KOPT-K1 (cell line): ENCODE data around the gene DCLRE1C.
"Not testable (repeated sequence)": the region's sequence is repeated elsewhere in the genome, so short reads cannot be mapped to it uniquely, and the experiment has no call there.

Experiments
- H3K27ac ChIP-seq: fragments of 200-600 bp; sonication (generic); 2 replicates; pipeline ENCODE4 v1.5.1; 2016; ENCODE audit warnings: antibody characterized with exemption, mild to moderate bottlenecking, low read depth, low read length; ENCODE audit not compliant: poor library complexity, severe bottlenecking
- H3K36me3 ChIP-seq: fragments of 200-600 bp; sonication (generic); 2 replicates; pipeline ENCODE4 v1.5.1; 2017; ENCODE audit warnings: antibody characterized with exemption, mild to moderate bottlenecking, low read length, moderate library complexity; ENCODE audit not compliant: insufficient read depth
- H3K9me3 ChIP-seq: fragments of 200-600 bp; sonication (generic); 2 replicates; pipeline ENCODE4 v1.5.1; 2017; ENCODE audit warnings: antibody characterized with exemption, low read length, mild to moderate bottlenecking; ENCODE audit not compliant: insufficient read depth, poor library complexity, severe bottlenecking

The DCLRE1C gene

DNA sequence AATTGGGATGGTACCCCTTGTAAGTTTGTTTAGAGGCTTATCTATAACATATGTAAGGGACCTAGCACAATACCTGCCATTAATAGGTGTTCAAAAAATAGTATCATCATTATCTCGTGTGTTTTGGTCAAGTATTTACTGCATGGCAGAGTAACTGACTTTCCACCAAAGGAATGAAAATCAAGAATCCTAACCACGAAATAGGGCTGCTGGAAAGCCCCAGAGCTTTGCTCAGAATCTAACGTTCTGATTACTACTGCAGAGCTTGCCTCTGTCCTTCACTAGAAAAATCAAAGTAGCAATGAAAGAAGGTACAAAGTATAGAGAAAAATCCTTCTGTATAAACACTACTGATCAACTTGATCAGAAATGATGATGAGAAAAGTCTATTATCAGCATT lies 34.9 kb downstream of the DCLRE1C start:
- Histone ChIP-seq H3K27ac (no peak overlapping the region), H3K36me3 (peaks cover 98% of the 10 kb centered on the region), H3K9me3 (peaks cover 43% of the 10 kb centered on the region)

DNA sequence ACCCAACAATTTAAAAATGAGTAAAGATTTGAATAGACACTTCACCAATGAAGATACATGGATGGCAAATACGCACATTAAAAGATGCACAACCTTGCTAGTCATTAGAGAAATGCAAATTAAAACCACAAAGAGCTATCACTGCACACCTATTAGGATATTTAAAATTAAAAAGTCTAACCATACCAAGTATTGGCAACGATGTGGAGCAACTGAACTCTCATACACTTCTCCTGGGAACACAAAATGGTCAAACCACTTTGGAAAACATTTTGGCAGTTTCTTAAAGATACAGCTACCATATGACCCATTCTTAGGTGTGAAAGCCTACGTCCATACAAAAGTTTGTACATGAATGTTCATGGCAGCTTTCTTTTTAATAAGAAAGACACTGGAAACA lies 36.1 kb downstream of the DCLRE1C start:
- Histone ChIP-seq H3K36me3 (peaks cover 98% of the 10 kb centered on the region), H3K27ac (no peak overlapping the region), H3K9me3 (peaks cover 43% of the 10 kb centered on the region)

DNA sequence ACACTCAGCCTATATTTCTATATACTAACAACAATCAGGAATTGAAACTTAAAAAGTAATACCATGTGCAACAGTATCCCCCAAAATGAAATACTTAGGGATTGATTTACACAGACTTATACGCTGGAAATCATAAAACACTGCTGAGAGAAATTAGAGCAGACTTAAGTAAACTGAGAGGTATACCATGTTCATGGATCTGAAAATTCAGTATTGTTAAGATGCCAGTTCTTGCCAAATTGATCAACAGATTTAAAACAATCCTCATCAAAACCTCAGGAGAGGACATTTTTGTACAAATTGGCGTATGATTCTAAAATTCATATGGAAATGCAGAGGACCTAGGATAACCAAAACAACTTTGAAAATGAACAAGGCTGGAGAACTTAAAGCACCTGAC lies 37.3 kb downstream of the DCLRE1C start:
- Histone ChIP-seq H3K9me3 (peaks cover 43% of the 10 kb centered on the region), H3K27ac (no peak overlapping the region), H3K36me3 (peaks cover 98% of the 10 kb centered on the region)

DNA sequence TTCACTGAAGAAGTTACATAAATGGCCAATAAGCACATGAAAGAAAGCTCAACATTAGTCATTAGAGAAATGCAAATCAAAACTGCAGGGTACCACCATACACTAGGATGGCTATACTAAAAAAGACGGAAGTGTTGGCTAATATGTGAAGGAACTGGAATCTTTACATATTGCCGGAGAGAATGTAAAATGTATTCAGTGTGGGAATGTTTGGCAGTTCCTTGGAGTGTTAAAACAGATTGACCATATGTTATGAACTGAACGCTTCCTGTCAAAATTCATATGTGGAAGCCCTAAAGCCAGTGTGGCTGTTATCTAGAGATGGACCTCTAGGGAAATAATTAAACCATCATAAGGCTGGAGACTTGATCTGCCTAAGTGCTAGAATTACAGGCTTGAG lies 42.1 kb downstream of the DCLRE1C start:
- Histone ChIP-seq H3K27ac (no peak overlapping the region), H3K36me3 (peaks cover 98% of the 10 kb centered on the region), H3K9me3 (peaks cover 20% of the 10 kb centered on the region)

DNA sequence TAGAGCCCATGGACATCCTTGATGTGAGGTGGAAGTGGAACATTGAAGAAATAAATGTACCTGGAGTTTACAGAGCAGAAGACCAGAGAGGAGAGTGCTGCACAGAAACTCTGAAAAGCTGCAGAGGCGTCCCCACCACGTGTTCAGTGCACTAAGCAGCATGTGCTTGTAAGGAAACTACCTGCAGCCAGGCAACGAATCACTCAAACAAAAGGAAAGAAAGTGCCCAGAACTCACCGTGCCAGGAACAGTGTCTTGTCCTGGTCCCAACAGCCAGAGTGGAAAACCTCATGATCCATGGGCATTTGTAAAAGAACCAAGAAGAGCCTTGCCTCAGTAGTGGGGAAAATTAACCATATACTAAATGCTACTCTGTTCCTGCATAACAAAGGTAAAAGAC lies 42.9 kb downstream of the DCLRE1C start:
- H3K36me3 ChIP-seq = peaks cover 98% of the 10 kb centered on the region
- H3K27ac ChIP-seq = no peak overlapping the region
- H3K9me3 ChIP-seq = peaks cover 11% of the 10 kb centered on the region

DNA sequence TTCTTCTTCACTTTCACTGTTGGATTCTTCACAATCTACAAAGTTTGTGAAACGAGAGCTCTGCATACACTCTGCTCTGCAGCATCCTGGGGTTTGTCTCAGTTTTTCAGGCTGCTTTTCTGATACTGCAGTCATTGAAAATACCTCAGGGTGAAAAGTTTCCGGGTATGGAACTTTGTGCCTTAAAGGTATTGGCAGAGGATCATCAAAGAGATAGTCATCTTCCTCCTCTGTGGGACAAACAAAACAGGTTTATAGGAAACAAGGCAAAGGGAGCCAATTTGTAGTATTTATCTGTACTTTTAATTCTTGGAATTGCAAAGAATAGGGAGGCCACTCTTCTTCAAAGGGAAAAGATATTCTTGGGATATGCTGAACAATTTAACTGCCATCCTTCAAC lies 44.8 kb downstream of the DCLRE1C start:
- H3K9me3 ChIP-seq = no peaks in the 10 kb centered on the region
- no peak overlapping the region for H3K27ac ChIP-seq
- peaks cover 100% of the 10 kb centered on the region for H3K36me3 ChIP-seq

DNA sequence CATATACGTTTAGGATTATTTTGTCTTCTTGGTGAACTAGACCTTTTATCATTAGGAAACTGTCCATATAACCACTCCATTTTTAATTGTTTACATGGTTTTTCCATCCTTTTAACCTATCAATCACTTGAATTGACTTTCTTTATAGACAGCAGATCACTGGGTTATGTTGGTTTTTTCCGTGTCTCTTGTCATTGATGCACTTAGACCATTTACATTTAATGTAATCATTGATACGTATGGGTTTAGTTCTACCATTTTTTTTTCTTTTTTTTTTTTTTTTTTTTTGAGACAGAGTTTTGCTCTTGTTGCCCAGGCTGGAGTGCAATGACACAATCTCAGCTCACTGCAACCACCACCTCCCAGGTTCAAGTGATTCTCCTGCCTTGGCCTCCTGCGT lies 46.3 kb downstream of the DCLRE1C start:
- H3K36me3 ChIP-seq = peaks cover 98% of the 10 kb centered on the region

DNA sequence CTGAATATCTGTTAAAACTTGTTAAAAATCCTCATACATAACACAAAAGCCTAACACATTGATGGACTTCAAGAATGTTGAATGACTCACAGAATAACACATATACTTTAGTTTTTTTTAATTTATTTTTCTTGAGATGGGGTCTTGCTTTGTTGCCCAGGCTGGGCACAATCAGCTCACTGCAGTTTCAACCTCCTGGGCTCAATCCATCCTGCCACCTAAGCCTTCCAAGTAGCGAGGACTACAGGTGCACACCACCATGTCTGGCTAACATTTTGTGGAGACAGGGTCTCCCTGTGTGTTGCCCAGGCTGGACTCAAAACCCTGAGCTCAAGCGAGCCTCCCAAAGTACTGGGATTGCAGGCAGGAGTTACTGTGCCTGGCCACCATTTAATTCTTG lies 47.1 kb downstream of the DCLRE1C start:
- Histone ChIP-seq H3K27ac (no peak overlapping the region), H3K36me3 (peaks cover 98% of the 10 kb centered on the region), H3K9me3 (no peaks in the 10 kb centered on the region)

More for the DNA sequence above, 46.3 kb downstream of the DCLRE1C start:
- H3K9me3 ChIP-seq, H3K27ac ChIP-seq: not testable (repeated sequence)

DNA sequence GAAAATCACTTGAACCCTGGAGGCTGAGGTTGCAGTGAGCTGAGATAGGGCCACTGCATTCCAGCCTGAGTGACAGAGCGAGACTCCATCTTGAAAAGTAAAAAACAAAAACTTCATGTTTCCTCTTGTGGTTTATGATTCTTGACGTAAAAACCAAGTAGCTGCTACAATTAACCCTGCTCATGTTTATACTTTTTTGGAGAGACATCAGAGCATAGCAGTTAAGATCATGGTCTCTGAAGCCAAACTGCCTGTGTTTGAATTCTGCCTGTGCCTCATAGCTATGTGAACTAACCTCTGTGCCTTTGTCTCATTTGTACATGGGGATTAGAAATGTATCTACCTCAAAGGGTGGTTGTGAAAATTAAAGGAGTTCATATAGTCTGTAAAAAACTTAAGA lies 48.0 kb downstream of the DCLRE1C start:
- Histone ChIP-seq H3K9me3 (no peaks in the 10 kb centered on the region), H3K27ac (no peak overlapping the region), H3K36me3 (peaks cover 98% of the 10 kb centered on the region)

DNA sequence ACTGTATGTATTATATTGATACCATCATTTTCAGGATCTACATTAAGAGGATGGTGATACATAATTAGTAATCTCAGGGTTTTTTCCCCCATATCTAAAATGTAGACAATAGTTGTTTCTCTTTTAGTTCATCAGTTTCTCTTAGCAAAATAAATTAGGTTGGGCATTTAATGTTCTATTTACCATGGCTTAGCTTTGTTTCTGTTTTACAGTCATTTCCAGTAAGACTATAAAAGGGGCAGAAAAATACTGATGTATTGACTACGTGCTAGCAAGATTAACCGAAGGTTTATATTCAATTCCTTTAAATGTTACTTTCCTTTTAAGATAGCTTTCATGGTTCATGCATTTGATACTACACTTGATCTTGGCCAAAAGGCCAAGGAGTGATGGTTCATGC lies 49.0 kb downstream of the DCLRE1C start:
- peaks cover 98% of the 10 kb centered on the region for H3K36me3 ChIP-seq
- no peak overlapping the region for H3K27ac ChIP-seq
- H3K9me3 ChIP-seq = no peaks in the 10 kb centered on the region

DNA sequence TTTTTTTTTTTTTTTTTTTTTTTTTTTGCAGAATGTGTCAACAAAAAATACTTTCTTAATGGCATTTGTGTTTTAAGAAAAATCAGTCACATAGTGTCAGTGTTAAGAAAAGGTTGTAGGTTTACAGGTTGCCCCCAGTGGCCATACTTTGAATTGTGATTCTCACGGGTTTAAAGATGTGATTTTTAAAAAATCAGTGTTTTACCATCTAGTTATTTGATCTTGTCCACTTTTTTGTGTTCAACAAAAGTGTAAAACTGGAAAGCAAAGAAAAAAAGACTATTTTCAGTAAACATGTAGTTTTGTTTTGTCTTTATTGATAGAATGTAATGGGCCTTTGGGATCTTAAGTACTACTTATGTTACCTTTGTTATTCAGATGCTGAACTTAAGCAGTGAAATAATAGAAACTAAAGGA lies 49.6 kb downstream of the DCLRE1C start:
- Histone ChIP-seq H3K27ac (no peak overlapping the region), H3K9me3 (no peaks in the 10 kb centered on the region), H3K36me3 (peaks cover 98% of the 10 kb centered on the region)

DNA sequence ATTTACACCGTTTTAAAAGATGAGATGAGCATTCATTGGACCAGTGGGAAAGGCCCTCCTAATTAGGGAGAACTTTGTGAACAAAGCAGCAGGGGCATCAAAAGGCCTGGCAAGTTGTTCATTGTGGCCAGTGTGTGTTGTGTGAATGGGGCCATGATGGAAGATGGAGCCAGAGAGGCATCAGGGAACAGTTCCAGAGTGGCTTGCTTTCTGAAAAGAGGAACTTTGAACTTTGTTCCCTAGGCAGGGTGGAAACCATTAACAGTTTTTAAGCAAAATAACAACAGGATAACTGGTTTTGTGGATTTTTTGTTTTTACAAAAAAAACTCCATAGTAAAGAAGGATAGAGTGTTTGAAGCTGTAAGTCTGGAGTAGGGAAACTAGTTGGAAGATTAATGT lies 62.7 kb downstream of the DCLRE1C start:
- no peak overlapping the region for H3K27ac ChIP-seq
- peaks cover 32% of the 10 kb centered on the region for H3K36me3 ChIP-seq
- no peaks in the 10 kb centered on the region for H3K9me3 ChIP-seq

DNA sequence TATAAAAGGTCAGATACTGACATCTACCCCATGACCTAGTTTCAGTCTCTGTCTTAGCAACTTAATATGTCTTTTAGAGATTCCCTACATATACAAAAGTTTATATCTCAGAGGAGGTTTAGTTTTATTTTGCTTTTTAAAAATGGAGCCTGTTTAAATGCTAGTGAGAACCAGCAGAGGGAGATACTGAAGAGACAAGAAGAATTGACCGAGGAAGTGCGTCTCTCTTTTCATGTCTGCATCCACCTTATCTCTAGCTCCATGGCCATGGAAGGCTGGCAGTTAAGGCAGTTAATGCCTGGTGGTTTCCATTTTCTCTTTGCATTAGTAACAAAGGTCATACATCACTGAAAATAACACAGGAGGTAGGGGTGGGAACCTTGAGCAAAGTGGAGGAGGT lies 64.6 kb downstream of the DCLRE1C start:
- Histone ChIP-seq H3K36me3 (peaks cover 45% of the 10 kb centered on the region), H3K9me3 (no peaks in the 10 kb centered on the region), H3K27ac (no peak overlapping the region)

DNA sequence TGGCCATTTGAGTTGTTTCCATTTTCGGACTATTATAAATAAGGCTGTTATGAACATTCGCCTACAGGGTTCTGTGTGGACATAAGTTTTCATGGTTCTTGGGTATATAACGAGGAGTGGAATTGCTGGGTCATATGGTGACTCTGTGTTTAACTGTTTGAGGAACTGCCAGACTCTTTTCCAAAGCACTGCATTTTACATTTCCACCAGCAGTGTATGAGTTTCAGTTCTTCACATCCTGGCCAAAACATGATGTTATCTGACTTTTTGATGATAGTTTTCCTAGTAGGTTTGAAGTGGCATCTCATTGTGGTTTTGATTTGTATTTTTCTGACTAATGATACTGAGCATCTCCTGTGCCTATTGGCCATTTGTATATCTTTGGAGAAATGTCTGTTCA lies 69.8 kb downstream of the DCLRE1C start:
- H3K36me3 ChIP-seq = peaks cover 52% of the 10 kb centered on the region
- no peak overlapping the region for H3K27ac ChIP-seq
- H3K9me3 ChIP-seq = no peaks in the 10 kb centered on the region

DNA sequence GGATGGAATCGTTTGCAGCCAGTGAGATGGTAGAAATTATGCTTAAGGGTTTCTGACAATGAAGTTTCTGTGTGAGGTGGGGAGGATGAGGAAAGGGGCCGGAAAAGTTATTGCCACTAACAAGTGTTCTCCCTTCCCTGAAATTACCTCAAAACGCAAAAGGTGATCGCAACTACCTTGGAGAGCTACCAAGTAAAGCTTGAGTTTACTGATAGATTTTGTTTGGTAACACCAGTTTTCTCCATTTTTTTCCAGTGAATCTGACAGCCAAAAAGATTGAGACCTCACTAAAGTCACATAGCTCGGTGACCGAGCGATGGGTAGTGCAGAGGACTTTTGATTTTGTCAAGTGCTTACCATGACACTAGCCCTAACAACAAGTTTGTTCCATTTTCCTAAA lies 73.7 kb downstream of the DCLRE1C start:
- Histone ChIP-seq H3K9me3 (no peaks in the 10 kb centered on the region), H3K27ac (no peak overlapping the region)

DNA sequence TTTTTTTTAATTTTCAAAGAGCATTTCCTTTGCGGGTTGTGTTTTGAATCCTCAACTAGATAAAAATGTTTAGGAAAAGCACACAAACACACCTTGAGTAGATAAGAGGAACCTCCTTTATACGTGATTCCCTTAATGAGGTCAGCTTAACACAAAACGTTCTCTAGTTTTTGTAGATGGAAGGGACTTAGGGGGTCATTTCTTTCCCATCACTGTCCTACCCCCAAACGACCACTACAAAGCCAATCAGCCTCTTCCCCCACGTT lies 74.0 kb downstream of the DCLRE1C start:
- peaks cover 18% of the 10 kb centered on the region for H3K36me3 ChIP-seq
- H3K9me3 ChIP-seq = no peaks in the 10 kb centered on the region
- no peak overlapping the region for H3K27ac ChIP-seq

More for the DNA sequence above, 73.7 kb downstream of the DCLRE1C start:
- peaks cover 22% of the 10 kb centered on the region for H3K36me3 ChIP-seq
